Measurements from ENCODE around the gene ZNF222. TPM values are rescaled to one million over a fixed set of nuclear protein-coding genes. Genes with fewer than 3 reads are reported as not detected.
A peak's percentile ranks its signal among the peaks of the same experiment; 100 is the strongest.

ZNF222 gene
- total RNA-seq, 2 experiments from 2014 or later = 2.8 to 3.7 TPM

DNA sequence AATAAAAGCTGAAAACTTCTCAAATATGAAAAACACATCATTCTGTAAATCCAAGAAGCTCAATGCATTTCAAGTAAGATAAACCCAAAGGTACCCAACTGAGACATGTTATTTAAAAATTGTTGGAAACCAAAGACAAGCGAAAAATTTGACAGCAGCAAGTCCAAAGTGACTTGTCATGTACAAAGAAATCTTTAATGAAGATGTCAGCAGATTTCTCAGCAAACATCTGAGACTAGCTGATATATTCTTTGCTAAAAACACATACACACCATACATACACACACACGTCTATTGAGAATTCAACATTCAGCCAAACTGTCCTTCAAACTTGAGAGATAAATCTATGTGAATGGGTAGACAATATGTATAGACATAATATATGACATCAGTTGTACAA lies 5.7 kb upstream of the ZNF222 start:
- DNase-seq = no peak
- CTCF ChIA-PET = no interaction called here
- H3K4me3 Mint-ChIP-seq = no peak overlapping the region
- no peaks in the 10 kb centered on the region for H3K36me3 Mint-ChIP-seq (ENCODE audit: low read depth)
- no peak overlapping the region for H3K27ac Mint-ChIP-seq
- no peaks in the 10 kb centered on the region for H3K4me1 Mint-ChIP-seq
- POLR2A ChIA-PET = no interaction called here
- H3K27me3 Mint-ChIP-seq = peaks cover 11% of the 10 kb centered on the region
- H3K9me3 Mint-ChIP-seq = peaks cover 34% of the 10 kb centered on the region

DNA sequence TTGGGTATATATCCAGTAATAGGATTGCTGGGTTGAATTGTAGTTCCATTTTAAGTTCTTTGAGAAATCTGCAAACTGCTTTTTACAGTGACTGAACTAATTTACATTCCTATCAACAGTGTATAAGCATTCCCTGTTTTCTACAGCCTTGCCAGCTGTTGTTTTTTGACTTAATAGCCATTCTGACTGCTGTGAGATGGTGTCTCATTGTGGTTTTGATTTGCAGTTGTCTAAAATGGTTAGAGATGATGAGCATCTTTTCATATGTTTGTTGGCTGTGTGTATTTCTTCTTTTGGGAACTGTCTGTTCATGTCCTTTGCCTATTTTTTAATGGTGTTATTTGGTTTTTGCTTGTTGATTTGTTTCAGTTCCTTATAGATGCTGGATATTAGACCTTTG lies 4.0 kb upstream of the ZNF222 start:
- Mint-ChIP-seq H3K27ac (no peak overlapping the region), H3K36me3 (ENCODE audit: low read depth) (peaks cover 16% of the 10 kb centered on the region)
- CTCF ChIA-PET = no interaction called here

DNA sequence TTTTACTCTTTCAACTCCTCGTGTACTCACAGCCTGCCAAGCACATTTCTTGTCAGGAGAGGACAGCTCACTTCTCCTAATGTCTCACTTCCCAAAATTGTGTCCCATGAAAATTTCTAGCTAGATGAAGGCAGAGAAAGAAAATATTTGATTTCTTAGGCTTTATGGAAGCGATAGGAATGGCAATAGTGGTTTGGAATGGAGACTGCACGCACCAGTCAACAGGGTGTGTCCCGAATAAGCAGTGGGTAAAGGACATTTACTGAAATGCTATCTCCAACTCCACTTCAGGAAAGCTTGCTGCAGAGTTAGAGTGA lies 321 bp upstream of the ZNF222 start:
- H3K27ac Mint-ChIP-seq = peak overlapping the region; percentile 87
- POLR2A ChIA-PET = no interaction called here
- DNase-seq = no peak
- H3K9me3 Mint-ChIP-seq = peaks cover 42% of the 10 kb centered on the region
- peaks cover 17% of the 10 kb centered on the region for H3K4me1 Mint-ChIP-seq
- peaks cover 49% of the 10 kb centered on the region for H3K36me3 Mint-ChIP-seq (ENCODE audit: low read depth)
- CTCF ChIA-PET = interaction anchor here (2.3 kb wide), 1 partner anchor 23 kb away, joined by 4 read pairs; no protein-coding TSS in a partner anchor
- peak overlapping the region; percentile 87 for H3K4me3 Mint-ChIP-seq
- peaks cover 10% of the 10 kb centered on the region for H3K27me3 Mint-ChIP-seq

More for the DNA sequence above, 4.0 kb upstream of the ZNF222 start:
- peaks cover 17% of the 10 kb centered on the region for H3K4me1 Mint-ChIP-seq
- H3K4me3 Mint-ChIP-seq = no peak overlapping the region
- DNase-seq = no peak
- POLR2A ChIA-PET = no interaction called here
- peaks cover 11% of the 10 kb centered on the region for H3K27me3 Mint-ChIP-seq
- peaks cover 37% of the 10 kb centered on the region for H3K9me3 Mint-ChIP-seq

DNA sequence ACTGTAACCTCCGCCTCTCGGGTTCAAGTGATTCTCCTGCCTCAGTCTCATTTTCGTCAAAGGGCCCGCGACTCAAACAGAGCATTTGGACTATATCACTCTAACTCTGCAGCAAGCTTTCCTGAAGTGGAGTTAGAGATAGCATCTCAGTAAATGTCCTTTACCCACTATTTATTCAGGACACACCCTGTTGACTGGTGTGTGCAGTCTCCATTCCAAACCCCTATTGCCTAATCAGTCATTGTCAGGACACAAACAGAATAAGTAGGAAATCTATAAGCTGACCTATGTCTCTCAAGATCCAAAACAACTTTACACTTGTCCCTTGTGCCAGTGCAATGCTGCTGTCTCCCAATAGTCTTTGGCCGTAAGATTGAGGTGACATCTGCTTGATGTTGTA lies 1.4 kb downstream of the ZNF222 start:
- Mint-ChIP-seq H3K27ac (no peak overlapping the region), H3K9me3 (peaks cover 52% of the 10 kb centered on the region), H3K4me3 (no peak overlapping the region), H3K36me3 (ENCODE audit: low read depth) (peaks cover 66% of the 10 kb centered on the region), H3K27me3 (peaks cover 5% of the 10 kb centered on the region), H3K4me1 (peaks cover 17% of the 10 kb centered on the region)
- ChIA-PET CTCF (interaction anchor here (2.3 kb wide), 1 partner anchor 25 kb away, joined by 4 read pairs; no protein-coding TSS in a partner anchor), POLR2A (no interaction called here)
- DNase-seq = no peak

DNA sequence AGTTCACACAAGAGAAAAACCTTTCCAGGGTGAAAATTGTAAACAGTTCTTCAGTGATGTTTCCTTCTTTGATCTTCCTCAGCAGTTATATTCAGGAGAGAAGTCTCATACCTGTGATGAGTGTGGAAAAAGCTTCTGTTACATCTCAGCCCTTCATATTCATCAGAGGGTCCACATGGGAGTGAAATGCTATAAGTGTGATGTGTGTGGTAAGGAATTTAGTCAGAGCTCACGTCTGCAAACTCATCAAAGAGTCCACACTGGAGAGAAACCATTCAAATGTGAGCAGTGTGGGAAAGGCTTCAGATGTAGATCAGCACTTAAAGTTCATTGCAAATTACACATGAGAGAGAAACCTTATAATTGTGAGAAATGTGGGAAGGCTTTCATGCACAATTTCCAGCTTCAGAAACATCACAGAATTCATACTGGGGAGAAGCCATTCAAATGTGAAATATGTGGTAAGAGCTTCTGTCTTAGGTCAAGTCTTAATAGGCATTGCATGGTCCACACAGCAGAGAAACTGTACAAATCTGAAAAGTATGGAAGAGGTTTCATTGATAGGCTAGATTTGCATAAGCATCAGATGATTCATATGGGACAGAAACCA lies 6.9 kb downstream of the ZNF222 start:
- no peaks in the 10 kb centered on the region for H3K27me3 Mint-ChIP-seq
- DNase-seq = no peak
- ChIA-PET CTCF (interaction anchor here (0.7 kb wide), 1 partner anchor 27 kb away, joined by 3 read pairs; no protein-coding TSS in a partner anchor), POLR2A (no interaction called here)
- H3K4me3 Mint-ChIP-seq = no peak overlapping the region
- no peak overlapping the region for H3K27ac Mint-ChIP-seq
- H3K4me1 Mint-ChIP-seq = no peaks in the 10 kb centered on the region
- H3K9me3 Mint-ChIP-seq = peaks cover 64% of the 10 kb centered on the region
- peaks cover 58% of the 10 kb centered on the region for H3K36me3 Mint-ChIP-seq (ENCODE audit: low read depth)

DNA sequence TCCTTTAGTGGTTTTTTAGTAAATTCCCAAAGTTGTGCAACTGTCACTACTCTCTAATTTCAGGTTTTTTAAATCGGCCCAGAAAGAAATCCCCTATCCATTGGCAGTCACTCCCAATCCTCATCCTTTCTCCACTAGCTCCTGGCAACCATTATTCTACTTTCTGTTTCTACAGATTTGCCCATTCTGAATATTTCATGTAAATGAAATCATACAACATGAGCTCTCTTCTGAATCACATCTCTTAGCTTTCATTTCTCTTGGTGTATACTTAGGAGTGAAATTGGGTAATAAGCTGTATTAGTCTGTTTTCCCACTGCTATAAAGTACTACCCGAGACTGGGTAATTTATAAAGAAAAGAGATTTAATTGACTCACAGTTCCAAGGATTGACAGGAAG lies 17.0 kb downstream of the ZNF222 start:
- CTCF ChIA-PET = no interaction called here
- H3K27ac Mint-ChIP-seq = no peak overlapping the region
- H3K27me3 Mint-ChIP-seq = peaks cover 2% of the 10 kb centered on the region
- peaks cover 43% of the 10 kb centered on the region for H3K9me3 Mint-ChIP-seq
- no peaks in the 10 kb centered on the region for H3K4me1 Mint-ChIP-seq
- no peak for DNase-seq
- no peaks in the 10 kb centered on the region for H3K36me3 Mint-ChIP-seq (ENCODE audit: low read depth)
- no peak overlapping the region for H3K4me3 Mint-ChIP-seq
- POLR2A ChIA-PET = no interaction called here

DNA sequence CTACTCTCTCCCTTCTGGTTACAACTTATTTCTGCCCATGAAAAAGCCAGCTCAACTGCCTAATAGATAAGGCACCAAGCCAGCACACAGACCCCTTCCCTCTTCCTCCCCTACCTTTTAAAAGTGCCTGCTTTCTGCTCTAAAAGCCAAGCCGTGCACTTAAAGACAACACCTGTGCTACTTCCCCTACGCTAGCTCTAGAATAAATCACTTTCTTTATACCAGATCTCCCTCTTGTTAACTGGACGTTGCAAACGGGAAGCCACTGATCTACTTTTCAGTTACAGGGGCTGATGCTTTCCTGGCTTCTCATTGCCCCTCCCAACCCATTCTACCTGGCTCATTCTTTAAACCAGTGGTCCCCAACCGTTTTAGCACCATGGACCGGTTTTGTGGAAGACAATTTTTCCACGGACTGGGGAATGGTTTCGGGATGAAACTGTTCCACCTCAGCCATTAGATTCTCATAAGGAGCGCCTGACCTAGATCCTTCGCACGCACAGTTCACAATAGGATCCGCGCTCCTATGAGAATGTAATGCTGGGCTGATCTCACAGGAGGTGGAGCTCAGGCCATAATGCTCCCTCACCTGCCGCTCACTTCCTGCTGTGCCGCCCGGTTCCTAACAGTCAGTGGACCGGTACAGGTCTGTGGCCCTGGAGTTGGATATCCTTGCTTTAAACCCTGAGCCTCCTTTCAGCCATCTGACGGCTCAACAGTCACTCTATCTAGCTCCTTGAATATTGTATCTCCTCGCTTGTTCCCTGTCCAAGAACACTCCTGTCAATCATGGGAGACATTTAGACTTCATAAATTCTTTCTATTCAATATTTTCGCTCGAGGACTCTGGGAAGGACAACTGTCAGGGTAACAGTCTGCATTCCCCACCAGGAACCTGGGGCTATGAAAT lies 25.8 kb downstream of the ZNF222 start:
- ChIA-PET CTCF (interaction anchor here (0.7 to 1.3 kb wide), 3 partner anchors 22 to 115 kb away, joined by 3 read pairs; no protein-coding TSS in a partner anchor), POLR2A (interaction anchor here (0.6 kb wide), 1 partner anchor 210 kb away, joined by 4 read pairs; no protein-coding TSS in a partner anchor)
- DNase-seq = no peak
- H3K27ac Mint-ChIP-seq = no peak overlapping the region
- peaks cover 18% of the 10 kb centered on the region for H3K4me1 Mint-ChIP-seq
- H3K4me3 Mint-ChIP-seq = peak overlapping the region; percentile 69
- peaks cover 36% of the 10 kb centered on the region for H3K9me3 Mint-ChIP-seq
- no peaks in the 10 kb centered on the region for H3K27me3 Mint-ChIP-seq
- H3K36me3 Mint-ChIP-seq (ENCODE audit: low read depth) = peaks cover 4% of the 10 kb centered on the region

DNA sequence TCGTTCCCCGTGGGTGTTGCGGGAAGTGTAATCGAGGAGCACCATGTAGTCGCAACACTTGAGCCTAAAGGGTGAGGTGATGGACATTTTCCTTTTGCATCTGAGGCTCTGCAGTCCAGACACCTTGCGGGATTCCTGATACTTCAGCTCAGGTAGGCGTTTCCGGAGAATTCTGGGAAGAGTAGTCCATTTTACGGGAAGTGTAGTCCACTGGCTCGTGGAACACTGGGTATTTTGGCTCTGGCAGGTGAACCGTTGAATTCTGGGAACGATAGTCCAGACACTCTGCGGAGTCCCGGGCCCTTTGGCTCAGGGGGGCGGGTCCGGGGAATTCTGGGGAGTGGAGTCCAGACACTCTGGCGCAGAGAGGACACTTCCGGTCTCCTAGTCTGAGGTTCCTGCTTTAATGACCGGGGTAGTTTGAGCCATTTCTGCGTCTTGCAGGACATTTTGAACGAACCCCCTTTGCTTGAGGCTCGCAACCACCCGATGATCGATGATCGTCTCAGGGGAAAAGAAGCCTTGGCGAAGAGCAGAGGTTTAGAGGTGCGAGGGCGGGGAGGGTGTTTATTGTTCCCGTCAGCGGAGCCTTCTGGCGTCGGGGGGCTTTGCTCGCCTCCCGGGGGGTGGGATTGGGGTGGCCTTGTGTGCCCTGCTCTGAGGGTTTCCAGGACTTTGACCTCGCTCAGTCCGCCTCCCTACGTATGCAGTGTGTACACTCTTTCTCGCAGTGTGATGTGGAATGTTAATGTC lies 26.6 kb downstream of the ZNF222 start, which contains the start of gene ZNF223:
TSS of gene ZNF223 (plus strand) at position 387 of the 753 bp plus-strand sequence. CDS start 3,141 bp downstream, outside the sequence.
- DNase-seq = no peak
- CTCF ChIA-PET = interaction anchor here (0.7 to 1.0 kb wide), 2 partner anchors 21 to 44 kb away, joined by 3 read pairs; no protein-coding TSS in a partner anchor
- peaks cover 18% of the 10 kb centered on the region for H3K4me1 Mint-ChIP-seq

DNA sequence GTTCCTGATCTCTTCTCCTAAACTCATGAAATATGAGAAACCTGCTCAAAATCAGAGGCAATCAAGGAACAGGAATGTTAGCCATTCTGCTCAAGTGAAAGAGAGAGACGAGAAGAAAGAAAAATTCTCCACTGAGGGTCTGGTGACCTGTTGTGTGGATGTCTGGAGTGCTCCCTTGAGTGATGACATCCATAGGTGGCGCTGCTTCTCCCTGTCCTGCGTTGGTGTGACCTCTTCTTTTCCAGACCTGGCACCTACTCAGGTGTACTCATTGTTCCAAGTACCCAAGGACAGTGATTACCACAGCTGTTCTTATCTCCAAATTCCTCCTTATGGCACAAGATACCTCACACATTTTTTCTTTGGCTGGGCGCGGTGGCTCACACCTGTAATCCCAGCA lies 30.7 kb downstream of the ZNF222 start:
- no peak overlapping the region for H3K4me3 Mint-ChIP-seq
- no peaks in the 10 kb centered on the region for H3K27me3 Mint-ChIP-seq
- peaks cover 4% of the 10 kb centered on the region for H3K36me3 Mint-ChIP-seq (ENCODE audit: low read depth)
- no peak overlapping the region for H3K27ac Mint-ChIP-seq
- H3K4me1 Mint-ChIP-seq = peaks cover 16% of the 10 kb centered on the region
- DNase-seq = no peak
- peaks cover 56% of the 10 kb centered on the region for H3K9me3 Mint-ChIP-seq
- POLR2A ChIA-PET = no interaction called here
- CTCF ChIA-PET = interaction anchor here (0.6 kb wide), 1 partner anchor 54 kb away, joined by 7 read pairs; no protein-coding TSS in a partner anchor

More for the DNA sequence above, 26.6 kb downstream of the ZNF222 start, which contains the start of gene ZNF223:
- H3K4me3 Mint-ChIP-seq = peak within 1 kb of the TSS; percentile 69
- peaks cover 39% of the 10 kb centered on the region for H3K9me3 Mint-ChIP-seq
- no peaks in the 10 kb centered on the region for H3K27me3 Mint-ChIP-seq
- peaks cover 4% of the 10 kb centered on the region for H3K36me3 Mint-ChIP-seq (ENCODE audit: low read depth)
- POLR2A ChIA-PET = no interaction called here
- H3K27ac Mint-ChIP-seq = no peak within 1 kb of the TSS

DNA sequence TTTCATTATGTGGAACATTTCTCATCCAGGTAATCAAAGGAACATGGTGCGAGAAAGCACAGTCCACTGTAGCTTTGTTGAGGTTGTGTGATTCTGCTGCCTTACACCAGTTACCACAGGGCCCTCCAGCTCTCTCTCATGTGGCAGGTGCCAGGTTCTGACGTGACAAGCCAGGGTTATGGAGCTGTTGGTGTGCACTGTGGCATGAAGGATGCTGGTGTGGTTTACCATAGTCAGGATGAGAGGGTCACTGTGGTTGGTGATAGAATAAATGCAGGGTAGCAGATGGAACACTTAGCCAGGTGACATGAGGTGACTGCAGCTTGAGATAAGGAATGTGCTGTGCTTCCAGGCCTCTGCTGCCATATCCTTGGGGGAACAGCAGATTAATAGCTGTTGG lies 34.0 kb downstream of the ZNF222 start:
- no peak for DNase-seq
- ChIA-PET CTCF (interaction anchor here (0.8 kb wide), 1 partner anchor 596 kb away, joined by 3 read pairs; no protein-coding TSS in a partner anchor), POLR2A (no interaction called here)
- H3K9me3 Mint-ChIP-seq = peaks cover 58% of the 10 kb centered on the region
- H3K27me3 Mint-ChIP-seq = no peaks in the 10 kb centered on the region
- no peaks in the 10 kb centered on the region for H3K4me1 Mint-ChIP-seq
- H3K4me3 Mint-ChIP-seq = no peak overlapping the region
- H3K36me3 Mint-ChIP-seq (ENCODE audit: low read depth) = no peaks in the 10 kb centered on the region
- H3K27ac Mint-ChIP-seq = no peak overlapping the region

DNA sequence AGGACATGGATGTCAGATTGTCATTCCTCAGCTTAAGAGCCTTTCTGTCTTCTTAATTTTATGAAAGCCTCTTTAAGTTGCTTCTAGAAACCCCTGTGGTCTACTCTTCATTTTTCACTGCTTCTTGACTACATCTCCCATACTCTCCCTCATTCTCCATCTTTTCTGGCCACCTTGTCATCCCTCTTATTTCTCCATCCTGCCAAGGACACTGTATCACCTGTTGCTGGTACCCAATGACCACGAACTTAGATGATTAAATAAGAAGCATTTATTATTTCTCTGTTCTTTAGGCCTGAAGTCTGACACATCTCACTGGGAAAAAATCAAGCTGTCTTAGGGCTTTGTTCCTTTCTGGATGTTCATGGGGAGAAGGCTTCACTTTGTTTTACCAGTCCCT lies 35.9 kb downstream of the ZNF222 start:
- Mint-ChIP-seq H3K27ac (no peak overlapping the region), H3K9me3 (peaks cover 52% of the 10 kb centered on the region), H3K4me1 (no peaks in the 10 kb centered on the region), H3K36me3 (ENCODE audit: low read depth) (peaks cover 2% of the 10 kb centered on the region), H3K27me3 (no peaks in the 10 kb centered on the region), H3K4me3 (no peak overlapping the region)
- ChIA-PET POLR2A (no interaction called here), CTCF (no interaction called here)
- DNase-seq = no peak

DNA sequence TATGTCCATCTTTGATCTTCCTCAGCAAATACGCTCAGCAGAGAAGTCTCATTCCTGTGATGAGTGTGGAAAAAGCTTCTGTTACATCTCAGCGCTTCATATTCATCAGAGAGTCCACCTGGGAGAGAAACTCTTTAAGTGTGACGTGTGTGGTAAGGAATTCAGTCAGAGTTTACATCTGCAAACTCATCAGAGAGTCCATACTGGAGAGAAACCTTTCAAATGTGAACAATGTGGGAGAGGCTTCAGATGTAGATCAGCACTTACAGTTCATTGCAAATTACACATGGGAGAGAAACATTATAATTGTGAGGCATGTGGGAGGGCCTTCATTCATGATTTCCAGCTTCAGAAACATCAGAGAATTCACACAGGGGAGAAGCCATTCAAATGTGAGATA lies 41.1 kb downstream of the ZNF222 start:
- H3K27me3 Mint-ChIP-seq = no peaks in the 10 kb centered on the region
- ChIA-PET CTCF (no interaction called here), POLR2A (no interaction called here)
- no peak overlapping the region for H3K27ac Mint-ChIP-seq
- H3K9me3 Mint-ChIP-seq = peaks cover 59% of the 10 kb centered on the region
- no peak for DNase-seq
- H3K4me1 Mint-ChIP-seq = peaks cover 6% of the 10 kb centered on the region
- peaks cover 18% of the 10 kb centered on the region for H3K36me3 Mint-ChIP-seq (ENCODE audit: low read depth)
- H3K4me3 Mint-ChIP-seq = no peak overlapping the region
